Stimulated activated naive CD8-positive, alpha-beta T cell treated with anti-CD3 and anti-CD28 coated beads, Interleukin-15, Interleukin-2, amounts not matched to agents 100 U/mL and 50 U/mL, for 24 hours (primary cell): Measurements from ENCODE around the gene CHD8.

Experiments used
- ATAC-seq: fragments of 150-1000 bp; cut with Tn5 transposase; one replicate; pipeline ENCODE4 v1.10.0; 2021
- DNase-seq: peaks from one replicate; pipeline ENCODE4 v3.0.0; 2021

The CHD8 gene

DNA sequence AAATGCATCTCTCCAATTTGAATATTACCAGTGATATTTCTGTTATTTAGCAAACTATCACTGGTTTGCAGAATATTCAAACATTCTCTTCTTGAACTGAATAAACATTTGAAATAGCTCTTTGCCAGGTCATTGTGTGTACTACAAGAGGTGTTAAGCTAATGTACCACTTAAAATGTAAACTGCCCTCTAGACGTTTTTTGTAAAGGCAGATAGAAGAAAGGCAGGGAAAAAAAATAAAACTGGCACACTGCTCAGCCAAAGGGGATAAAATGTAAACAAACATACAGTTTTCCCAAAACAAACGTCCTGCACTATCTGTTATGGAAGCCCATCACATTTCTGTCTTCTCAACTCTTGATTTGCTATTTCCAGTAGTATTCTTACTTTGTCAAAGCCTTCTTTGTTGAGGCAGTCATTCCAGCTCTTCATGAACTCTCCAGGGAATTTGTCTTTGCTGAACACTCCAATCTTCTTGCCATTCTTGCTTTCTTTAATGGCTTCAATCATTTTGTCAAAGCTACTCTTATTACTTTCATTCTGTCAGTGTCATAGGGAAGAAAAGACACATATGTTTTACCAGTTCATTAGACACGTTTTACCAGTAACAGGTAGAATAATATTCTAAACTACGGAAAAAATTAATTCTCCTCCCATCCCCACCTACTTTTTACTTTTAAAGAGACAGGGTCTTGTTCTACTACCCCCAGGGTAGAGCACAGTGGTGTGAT is 85.8 kb downstream of the CHD8 start:
- ATAC-seq (no peak), DNase-seq (no peak)

DNA sequence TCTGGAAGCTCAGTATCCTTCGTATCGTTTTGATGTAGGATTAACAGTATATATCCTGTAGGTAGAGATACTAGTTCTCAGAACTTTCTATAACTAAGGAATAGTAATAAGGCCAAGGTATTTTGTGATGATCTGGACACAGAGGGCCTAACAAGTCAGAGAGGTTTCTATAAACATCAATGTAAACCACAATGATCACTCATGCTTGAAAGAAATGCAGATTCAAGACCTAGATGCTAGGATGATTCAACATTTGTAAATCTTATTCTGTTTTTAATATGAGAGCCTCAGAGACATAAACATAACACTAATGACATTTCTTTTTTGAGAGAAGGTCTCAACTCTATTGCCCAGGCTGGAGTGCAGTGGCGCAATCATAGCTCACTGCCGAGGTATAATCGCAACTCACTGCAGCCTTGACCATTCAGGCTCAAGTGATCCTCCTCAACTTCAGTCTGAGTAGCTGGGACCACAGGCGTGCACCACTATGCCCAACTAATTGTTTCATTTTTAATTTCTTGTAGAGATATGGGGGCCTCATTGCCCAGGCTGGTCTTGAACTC is 88.3 kb downstream of the CHD8 start:
- ATAC-seq, result no peak
- DNase-seq, result no peak

DNA sequence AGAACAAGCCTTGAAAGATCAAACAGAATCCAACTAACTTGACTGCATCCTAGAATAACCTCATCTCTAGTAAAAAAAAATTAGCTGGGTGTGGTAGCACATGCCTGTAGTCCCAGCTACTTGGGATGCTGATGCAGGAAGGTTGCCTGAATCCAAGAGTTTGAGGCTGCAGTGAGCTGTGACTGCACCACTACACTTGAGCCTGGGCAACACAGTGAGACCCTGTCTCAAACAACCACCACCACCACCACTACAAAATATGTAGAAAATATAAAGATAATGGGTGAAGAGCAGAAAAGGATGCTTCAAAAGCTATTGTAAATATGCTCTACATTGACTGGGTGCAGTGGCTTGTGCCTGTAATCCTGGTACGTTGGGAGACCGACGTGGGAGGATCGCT is 99.4 kb downstream of the CHD8 start:
- DNase-seq (no peak), ATAC-seq (no peak)

DNA sequence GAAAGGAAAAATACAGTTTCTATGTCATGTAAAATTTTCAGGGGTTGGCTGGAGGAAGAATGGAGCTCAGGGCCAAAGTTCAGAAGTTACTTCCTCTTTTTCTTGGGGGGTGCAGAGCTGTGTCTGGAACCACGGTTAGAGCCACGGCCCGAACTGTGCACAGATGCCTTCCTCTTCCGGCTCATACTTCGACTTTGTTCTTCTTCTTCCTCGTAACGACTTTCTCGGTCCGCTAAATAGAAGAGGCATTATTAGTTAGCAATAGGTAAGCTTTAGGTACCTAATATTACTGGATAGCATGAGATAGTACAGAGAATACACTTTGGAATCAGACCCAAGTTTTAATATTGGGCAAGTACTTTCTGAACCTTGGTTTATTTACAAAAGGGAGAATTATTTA is 103.3 kb downstream of the CHD8 start:
- DNase-seq (no peak), ATAC-seq (no peak)

DNA sequence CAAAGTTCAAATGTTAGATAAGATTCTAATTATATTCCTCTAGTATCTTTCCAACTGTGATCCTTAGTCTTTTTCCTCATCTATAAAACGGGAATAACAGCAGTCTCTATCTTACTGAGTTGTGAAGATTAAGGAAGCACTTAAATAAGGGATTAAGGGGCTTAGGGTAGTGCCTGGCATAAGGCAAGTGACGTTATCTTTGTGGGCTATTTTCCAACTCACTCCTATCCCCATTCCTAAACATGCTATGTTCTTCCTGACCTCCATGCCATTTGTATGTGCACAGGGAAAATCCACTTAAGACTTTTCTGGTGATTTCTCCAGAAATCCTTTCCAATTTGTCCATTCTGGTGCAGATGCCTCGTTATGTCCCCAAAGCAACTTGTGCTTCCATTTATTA is 105.4 kb downstream of the CHD8 start:
- ATAC-seq (no peak), DNase-seq (no peak)

DNA sequence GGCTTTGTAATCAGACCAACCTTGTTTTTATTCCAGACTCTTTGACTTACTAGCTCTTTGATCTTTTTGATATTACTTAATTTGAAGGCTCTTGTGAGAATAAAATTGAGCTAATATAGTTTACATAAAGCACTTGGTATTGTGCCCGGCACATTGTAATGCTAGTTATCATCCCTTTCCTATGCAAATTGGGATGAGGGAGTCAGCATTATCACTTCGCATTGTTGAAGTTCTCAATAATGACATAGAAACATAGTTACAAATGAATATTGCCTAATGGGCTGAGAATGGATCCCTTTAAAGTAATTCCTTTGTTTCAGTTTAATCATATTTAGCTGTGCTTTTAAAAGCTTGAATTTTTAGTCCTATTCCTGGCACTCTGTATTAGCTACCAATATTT is 108.7 kb downstream of the CHD8 start:
- no peak for DNase-seq
- no peak for ATAC-seq

DNA sequence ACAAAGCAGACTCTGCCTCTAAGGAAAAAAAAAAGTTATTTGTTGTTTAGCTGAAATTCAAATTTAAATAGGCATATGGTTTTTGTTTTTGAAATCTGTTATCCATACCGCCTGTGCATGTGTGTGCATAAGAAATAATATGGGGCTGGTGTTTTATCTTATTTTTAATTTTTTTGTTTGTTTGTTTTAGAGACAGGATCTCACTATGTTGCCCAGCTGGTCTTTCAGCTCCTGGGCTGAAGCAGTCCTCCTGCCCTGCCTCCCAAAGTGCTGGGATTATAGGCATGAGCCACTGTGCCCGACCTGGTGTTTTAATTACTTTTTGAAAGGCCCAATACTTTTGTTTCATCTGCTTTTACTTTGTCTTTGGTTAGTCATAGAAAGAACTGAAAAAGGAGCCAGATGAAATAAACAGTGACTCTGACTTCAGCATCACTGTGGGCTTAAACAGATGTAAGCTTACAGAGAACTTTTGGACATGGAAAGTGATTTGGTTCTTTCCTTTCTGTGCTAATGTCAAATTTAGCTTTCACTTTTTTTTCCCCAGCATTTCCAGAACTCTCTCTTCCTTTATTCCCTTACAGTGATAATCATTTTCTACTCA is 109.3 kb downstream of the CHD8 start:
- DNase-seq, result no peak
- no peak for ATAC-seq

DNA sequence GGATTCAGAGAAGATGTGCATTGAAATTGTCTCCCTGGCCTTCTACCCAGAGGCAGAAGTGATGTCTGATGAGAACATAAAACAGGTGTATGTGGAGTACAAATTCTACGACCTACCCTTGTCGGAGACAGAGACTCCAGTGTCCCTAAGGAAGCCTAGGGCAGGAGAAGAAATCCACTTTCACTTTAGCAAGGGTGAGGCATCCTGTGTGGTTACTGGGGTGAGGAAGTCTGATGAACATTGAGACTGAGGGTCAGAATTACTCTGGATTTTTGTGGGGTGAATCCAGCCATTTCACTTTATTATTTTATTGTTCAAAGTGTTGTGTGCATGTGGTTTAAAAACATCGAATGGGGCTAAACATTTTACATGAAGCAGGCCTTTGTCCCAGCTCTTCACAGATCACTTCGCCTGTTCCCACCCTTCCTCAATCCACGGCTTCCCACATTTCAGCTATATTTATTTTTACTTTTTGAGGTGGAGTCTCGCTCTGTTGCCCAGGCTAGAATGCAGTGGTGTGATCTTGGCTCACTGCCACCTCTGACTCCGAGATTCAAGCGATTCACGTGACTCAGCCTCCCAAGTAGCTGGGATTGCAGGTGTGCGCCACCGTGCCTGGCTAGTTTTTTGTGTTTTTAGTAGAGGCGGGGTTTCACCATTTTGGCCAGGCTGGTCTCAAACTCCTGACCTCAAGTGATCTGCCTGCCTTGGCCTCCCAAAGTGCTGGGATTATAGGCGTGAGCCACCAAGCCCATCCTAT is 112.7 kb downstream of the CHD8 start:
- no peak for ATAC-seq

More for the DNA sequence above, 112.7 kb downstream of the CHD8 start:
- no peak for DNase-seq
